HCT116 (cell line): ENCODE results near the gene CINP. TPM values are rescaled to one million over a fixed set of nuclear protein-coding genes. Genes with fewer than 3 reads are reported as not detected.

Experiments
- ATAC-seq: fragments of 200-7000 bp; cut with Tn5 transposase; 2 replicates; pipeline ENCODE4 v1.9.1; 2020; ENCODE audit warnings: mild to moderate bottlenecking, moderate library complexity
- BruUV-seq: library from RNA; stranded (reverse); fragments of 400-500 nt; replicated peaks from 2 replicates; lab custom pipeline; 2021; lab: Mats Ljungman, UMichigan
- CTCF ChIA-PET: fragments of 300-600 bp; sonication (Branson Sonifier 250); formaldehyde crosslinking; loops from one replicate; lab custom pipeline; 2021; ENCODE audit warnings: antibody characterized with exemption; lab: Charles Lee
- POLR2A ChIA-PET: fragments of 300-600, 350-600 bp; sonication (Branson Sonifier 250); formaldehyde crosslinking; loops from one replicate; lab custom pipeline; 2021; ENCODE audit warnings: antibody characterized with exemption; lab: Charles Lee
- RAD21 ChIA-PET, 2 experiments: fragments of 300-600 bp; sonication (Branson Sonifier 250); formaldehyde crosslinking; loops; one replicate each; lab custom pipeline; 2023; ENCODE audit warnings: low total read pairs in 2 of 2; ENCODE audit not compliant: uncharacterized antibody in 2 of 2, unreplicated experiment in 2 of 2, low non-redundant PET in 1 of 2; lab: Charles Lee
- DNase-seq: peaks from one replicate; pipeline ENCODE4 v3.0.0-alpha.2; 2010; ENCODE audit warnings: low read depth, low spot score
- H2AFZ ChIP-seq: fragments of 200-600 bp; shearing (Covaris generic), sonication (generic); 2 replicates; pipeline ENCODE4 v1.6.1; 2017; ENCODE audit warnings: low read depth, mixed run types, mixed read lengths, antibody characterized with exemption, low read length; ENCODE audit not compliant: poor library complexity, severe bottlenecking
- H3K27ac ChIP-seq: 2 replicates; pipeline ENCODE4 v1.5.1; 2012; ENCODE audit warnings: low read depth, low read length
- H3K27me3 ChIP-seq: fragments of 200-600 bp; sonication (generic); 2 replicates; pipeline ENCODE4 v1.6.1; 2016; ENCODE audit warnings: mixed run types, low read length, mixed read lengths; ENCODE audit not compliant: insufficient read depth
- H3K36me3 ChIP-seq, 2 experiments: fragments of 200-500 bp in 1 of 2; fragments of 200-600 bp in 1 of 2; sonication (Bioruptor generic) in 1 of 2; sonication (generic) in 1 of 2; 2 replicates each; pipeline versions ENCODE4 v1.5.1 to v1.6.1; 2014 to 2016; ENCODE audit warnings: low read length in 2 of 2, inconsistent platforms in 1 of 2, mixed read lengths in 1 of 2, mixed run types in 1 of 2; ENCODE audit not compliant: insufficient read depth in 2 of 2, control insufficient read depth in 1 of 2
- H3K4me1 ChIP-seq, 2 experiments: fragments of 200-600 bp in 1 of 2; sonication (generic) in 1 of 2; 2 replicates each; pipeline versions ENCODE4 v1.5.1 to v1.6.1; 2012 to 2017; ENCODE audit warnings: low read length in 2 of 2, inconsistent platforms in 1 of 2, mild to moderate bottlenecking in 1 of 2, mixed read lengths in 1 of 2, mixed run types in 1 of 2, moderate library complexity in 1 of 2; ENCODE audit not compliant: insufficient read depth in 2 of 2, control insufficient read depth in 1 of 2
- H3K4me2 ChIP-seq: fragments of 200-600 bp; sonication (generic); 2 replicates; pipeline ENCODE4 v1.6.1; 2017; ENCODE audit warnings: mixed run types, low read length, mixed read lengths
- H3K4me3 ChIP-seq, 2 experiments: fragments of 200-600 bp in 1 of 2; sonication (generic) in 1 of 2; replicated peaks in 1 of 2; 2 replicates each; pipeline ENCODE4 v1.5.1; 2011 to 2016; ENCODE audit warnings: low read length in 2 of 2, control low read depth in 1 of 2, low read depth in 1 of 2, mild to moderate bottlenecking in 1 of 2, mixed read lengths in 1 of 2, mixed run types in 1 of 2
- H3K79me2 ChIP-seq: fragments of 200-600 bp; sonication (generic); 2 replicates; pipeline ENCODE4 v1.6.1; 2017; ENCODE audit warnings: mild to moderate bottlenecking, mixed run types, low read length, moderate library complexity, mixed read lengths; ENCODE audit not compliant: insufficient read depth
- H3K9ac ChIP-seq: fragments of 200-600 bp; sonication (generic); 2 replicates; pipeline ENCODE4 v1.6.1; 2016; ENCODE audit warnings: low read length, mixed read lengths
- H3K9me2 ChIP-seq: fragments of 200-600 bp; sonication (generic), shearing (Covaris generic); 2 replicates; pipeline ENCODE4 v1.6.1; 2017; ENCODE audit warnings: mixed run types, mild to moderate bottlenecking, moderate library complexity; ENCODE audit not compliant: insufficient read depth
- H3K9me3 ChIP-seq, 2 experiments: fragments of 200-500 bp in 1 of 2; fragments of 200-600 bp in 1 of 2; sonication (Bioruptor generic) in 1 of 2; sonication (generic) in 1 of 2; 2 replicates each; pipeline ENCODE4 v1.6.1; 2014 to 2017; ENCODE audit warnings: low read length in 2 of 2, mixed read lengths in 2 of 2, inconsistent platforms in 1 of 2, low read depth in 1 of 2, mild to moderate bottlenecking in 1 of 2, mixed run types in 1 of 2, moderate library complexity in 1 of 2; ENCODE audit not compliant: control insufficient read depth in 1 of 2, insufficient read depth in 1 of 2
- H4K20me1 ChIP-seq: fragments of 200-600 bp; sonication (generic), shearing (Covaris generic); 2 replicates; pipeline ENCODE4 v1.6.1; 2017; ENCODE audit warnings: mixed run types, mild to moderate bottlenecking, moderate library complexity; ENCODE audit not compliant: insufficient read depth
- ATF3 ChIP-seq: IDR thresholded peaks from 2 replicates; pipeline ENCODE4 v1.6.1; 2012
- CBX3 ChIP-seq: IDR thresholded peaks from 2 replicates; pipeline ENCODE4 v1.6.1; 2012; ENCODE audit warnings: low read depth
- CEBPB ChIP-seq: IDR thresholded peaks from 2 replicates; pipeline ENCODE4 v1.6.1; 2012; ENCODE audit warnings: low read depth
- CTCF ChIP-seq, 3 experiments: fragments of 200-600 bp in 1 of 3; sonication (generic) in 1 of 3; IDR thresholded peaks in 2 of 3; conservative IDR thresholded peaks in 1 of 3; 2 replicates each; pipeline ENCODE4 v1.5.1; 2012 to 2017; ENCODE audit warnings: low read depth in 2 of 3, low read length in 2 of 3, antibody characterized with exemption in 1 of 3, borderline replicate concordance in 1 of 3, control low read depth in 1 of 3, mild to moderate bottlenecking in 1 of 3, mixed read lengths in 1 of 3, mixed run types in 1 of 3, moderate library complexity in 1 of 3; ENCODE audit not compliant: insufficient read depth in 1 of 3
- EGR1 ChIP-seq: IDR thresholded peaks from 2 replicates; pipeline ENCODE4 v1.6.1; 2012; ENCODE audit warnings: low read depth
- ELF1 ChIP-seq: IDR thresholded peaks from 2 replicates; pipeline ENCODE4 v1.6.1; 2012; ENCODE audit warnings: low read depth, borderline replicate concordance
- EZH2phosphoT487 ChIP-seq: fragments of 200-600 bp; IDR thresholded peaks from 2 replicates; pipeline ENCODE4 v1.6.1; 2018; ENCODE audit warnings: antibody characterized with exemption, borderline replicate concordance
- FOSL1 ChIP-seq: IDR thresholded peaks from 2 replicates; pipeline ENCODE4 v1.6.1; 2012; ENCODE audit warnings: low read depth
- JUND ChIP-seq: IDR thresholded peaks from 2 replicates; pipeline ENCODE4 v1.6.1; 2012
- MAX ChIP-seq: IDR thresholded peaks from 2 replicates; pipeline ENCODE4 v1.6.1; 2012
- POLR2AphosphoS5 ChIP-seq: IDR thresholded peaks from 2 replicates; pipeline ENCODE4 v1.6.1; 2011; ENCODE audit warnings: mild to moderate bottlenecking, low read depth, low read length, moderate library complexity
- RAD21 ChIP-seq: IDR thresholded peaks from 2 replicates; pipeline ENCODE4 v1.6.1; 2012; ENCODE audit warnings: low read depth, mild to moderate bottlenecking
- SIN3A ChIP-seq: IDR thresholded peaks from 2 replicates; pipeline ENCODE4 v1.6.1; 2012; ENCODE audit warnings: low read depth
- TCF7L2 ChIP-seq: IDR thresholded peaks from 2 replicates; pipeline ENCODE4 v1.7.0; 2011; ENCODE audit warnings: borderline replicate concordance, inconsistent platforms; ENCODE audit not compliant: insufficient read depth, insufficient read length; ENCODE audit errors: extremely low read depth
- YY1 ChIP-seq: IDR thresholded peaks from 2 replicates; pipeline ENCODE4 v1.6.1; 2011; ENCODE audit warnings: low read length, low read depth, moderate library complexity, mild to moderate bottlenecking; ENCODE audit not compliant: insufficient replicate concordance; ENCODE audit errors: extremely low read depth
- ZBTB33 ChIP-seq: IDR thresholded peaks from 2 replicates; pipeline ENCODE4 v1.6.1; 2011; ENCODE audit warnings: mild to moderate bottlenecking, low read length, moderate library complexity; ENCODE audit not compliant: insufficient replicate concordance; ENCODE audit errors: extremely low read depth
- ZFX ChIP-seq: fragments of 450-650 bp; IDR thresholded peaks from 2 replicates; pipeline ENCODE4 v1.6.1; 2017
- ZNF274 ChIP-seq: fragments of 200-500 bp; sonication (Bioruptor generic); IDR thresholded peaks from 2 replicates; pipeline ENCODE4 v1.6.1; 2014; ENCODE audit warnings: mild to moderate bottlenecking, low read depth, low read length, inconsistent platforms
- intact Hi-C: fragments of 100-400 bp; cut with micrococcal nuclease; formaldehyde crosslinking; loops from 2 replicates; pipeline ENCODE4 v1.10.0; 2022
- total RNA-seq: library from RNA; stranded (reverse); gene quantifications from one replicate; pipeline ENCODE4 v1.2.1, GENCODE V29; 2021; ENCODE audit not compliant: unreplicated experiment

Gene CINP
- total RNA-seq, 1 experiment from 2014 or later: 49.1 TPM

GRCh38 chr14:102346645-102347044, 16.0 kb downstream of the CINP start:
- intact Hi-C loops: no loop called here
- DNase-seq (no peak), ATAC-seq (no peak)
- ChIA-PET CTCF (no interaction called here), POLR2A (no interaction called here), RAD21 (no interaction called here)
- H2AFZ ChIP-seq: no peak overlapping the region
- TF ChIP-seq ZFX: no peak
- no peak for TF ChIP-seq MAX
- no peak for TF ChIP-seq EZH2phosphoT487
- TF ChIP-seq CBX3: no peak
- TF ChIP-seq EGR1: no peak
- no peak for TF ChIP-seq TCF7L2
- no peak for TF ChIP-seq ATF3
- no peak for TF ChIP-seq POLR2AphosphoS5
- TF ChIP-seq YY1: no peak
- no peak for TF ChIP-seq RAD21
- no peak for TF ChIP-seq FOSL1
- no peaks in the 10 kb centered on the region for H3K79me2 ChIP-seq
- no peaks in the 10 kb centered on the region for H3K9me2 ChIP-seq
- BruUV-seq: no TSS peak
- H3K4me1 ChIP-seq: no peaks in the 10 kb centered on the region
- no peak overlapping the region for H3K4me2 ChIP-seq
- no peak overlapping the region for H3K9ac ChIP-seq
- H4K20me1 ChIP-seq: no peaks in the 10 kb centered on the region
- H3K4me3 ChIP-seq: no peak overlapping the region
- H3K9me3 ChIP-seq: no peaks in the 10 kb centered on the region
- peaks cover 7 to 17% of the 10 kb centered on the region in 2 experiments; a peak in 2 of 4 replicates for H3K36me3 ChIP-seq
- H3K27ac ChIP-seq: no peak overlapping the region
- H3K27me3 ChIP-seq: no peaks in the 10 kb centered on the region

DNA sequence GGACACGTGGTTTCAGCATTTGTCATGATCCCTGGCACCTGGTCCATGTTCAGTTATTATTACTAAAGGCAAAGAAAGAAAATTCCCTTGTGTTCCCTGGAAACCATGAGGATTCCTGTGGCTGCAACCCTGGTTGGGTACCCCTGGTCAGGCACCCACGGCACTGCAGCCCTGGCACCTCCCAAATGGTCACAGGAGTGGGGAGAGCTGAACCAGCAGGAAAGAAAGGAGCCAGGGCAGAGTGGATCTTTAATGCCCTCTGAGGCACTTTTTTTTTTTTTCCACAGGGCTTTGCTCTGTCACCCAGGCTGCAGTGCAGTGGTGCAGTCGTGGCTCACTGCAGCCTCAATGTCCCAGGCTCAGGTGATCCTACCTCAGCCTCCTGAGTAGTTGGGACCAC, 17.5 kb downstream of the CINP start:
- CTCF ChIA-PET: no interaction called here
- H3K27ac ChIP-seq: no peak overlapping the region
- no peak for ATAC-seq
- H2AFZ ChIP-seq: no peak overlapping the region
- H3K9ac ChIP-seq: no peak overlapping the region
- no peaks in the 10 kb centered on the region for H3K79me2 ChIP-seq
- peaks cover 7 to 17% of the 10 kb centered on the region in 2 experiments; a peak in 2 of 4 replicates for H3K36me3 ChIP-seq
- RAD21 ChIA-PET: no interaction called here
- no peaks in the 10 kb centered on the region for H4K20me1 ChIP-seq
- intact Hi-C loops: no loop called here
- no peaks in the 10 kb centered on the region for H3K4me1 ChIP-seq
- no peak overlapping the region for H3K4me3 ChIP-seq
- no peak for DNase-seq
- H3K9me3 ChIP-seq: no peaks in the 10 kb centered on the region
- H3K9me2 ChIP-seq: no peaks in the 10 kb centered on the region
- BruUV-seq: no TSS peak
- POLR2A ChIA-PET: no interaction called here
- H3K27me3 ChIP-seq: no peaks in the 10 kb centered on the region
- no peak overlapping the region for H3K4me2 ChIP-seq
- TF ChIP-seq YY1 (no peak), CTCF (IDR thresholded peaks at IDR 0.05 in 2 of 3, conservative IDR thresholded peaks at IDR 0.05 in 1 of 3; ENCODE audit: borderline replicate concordance in 1 of 3, insufficient read depth in 1 of 3, low read depth in 2 of 3, low read length in 2 of 3) (no peak), ZNF274 (no peak), SIN3A (no peak), FOSL1 (no peak), ELF1 (no peak), CEBPB (no peak), JUND (no peak), EGR1 (no peak), ZBTB33 (no peak)
